Pancreas (tissue), 10 donors: ENCODE data around the gene ACKR2. TPM values are rescaled to one million over a fixed set of nuclear protein-coding genes. Genes with fewer than 3 reads are reported as not detected.

Experiments used
- ATAC-seq, 4 donors: fragments of 200-7000 bp; cut with Tn5 transposase; one replicate each; pipeline versions ENCODE4 v1.8.0 to v1.9.1; 2020; ENCODE audit warnings: mild to moderate bottlenecking in 4 of 4, moderate library complexity in 4 of 4
- DNase-seq, 6 donors: peaks; one replicate each; pipeline ENCODE4 v3.0.0-alpha.2; 2020
- FAIRE-seq: peaks from 2 replicates; lab custom pipeline; 2012; peaks lifted over from hg19 to GRCh38; lab: Jason Lieb, UNC
- H3K27ac ChIP-seq, 4 donors: fragments of 200-600 bp; sonication (generic); 1 replicate in 3 of 4; 2 replicates in 1 of 4; pipeline versions ENCODE4 v1.5.0 to v1.8.0; 2020
- H3K27me3 ChIP-seq, 4 donors: fragments of 200-600 bp; one replicate each; pipeline ENCODE4 v1.8.0; 2021
- H3K36me3 ChIP-seq, 3 donors: fragments of 200-600 bp; sonication (generic) in 1 of 3; one replicate each; pipeline versions ENCODE4 v1.5.0 to v1.8.0; 2020 to 2021
- H3K4me1 ChIP-seq, 3 donors: fragments of 200-600 bp; one replicate each; pipeline ENCODE4 v1.8.0; 2021
- H3K4me3 ChIP-seq, 4 donors: fragments of 200-600 bp; sonication (generic) in 2 of 4; one replicate each; pipeline versions ENCODE4 v1.5.0 to v1.8.0; 2020 to 2021
- H3K9me3 ChIP-seq, 4 donors: fragments of 200-600 bp; one replicate each; pipeline ENCODE4 v1.8.0; 2021
- CTCF ChIP-seq, 4 donors: fragments of 200-600 bp; sonication (generic) in 3 of 4; IDR thresholded peaks; one replicate each; pipeline versions ENCODE4 v1.5.0 to v1.8.0; 2021; ENCODE audit warnings: antibody characterized with exemption in 4 of 4
- WGBS, 2 donors: extraction: QIAGEN DNeasy Blood & Tissue Kit; methylation state at CpG; one replicate each; pipeline ENCODE4 v1.1.7; 2013; 5-methylcytosine and 5-hydroxymethylcytosine counted together
- intact Hi-C, 3 donors: fragments of 100-400 bp; cut with DNase I; formaldehyde crosslinking; loops; one replicate each; pipeline versions ENCODE4 v1.11.1 to v1.14.2; 2022
- polyA plus RNA-seq, 2 donors: library from polyadenylated mRNA; stranded (reverse); fragments of 200-250 nt; gene quantifications; one replicate each; pipeline ENCODE4 v1.2.3, GENCODE V29; 2013
- total RNA-seq, 6 donors: library from RNA; stranded (reverse); fragmentation: NEBNext Ultra II Directional in 4 of 6; extraction: Animal tissue kit (Norgen Biotek cat#: 25700) in 4 of 6; gene quantifications; one replicate each; pipeline versions ENCODE4 v1.2.1 to v1.2.4, GENCODE V29; 2021 to 2023
- donor health status: healthy with polysubstance abuse.
- donor health status: DM: no; HTN: no; CAD: no; lungs with moderate emphysema.
- donor health status: DM: no; HTN: no; CAD: no.
- donor health status: control.
- donor health status: control.
- donor health status: Bipolar disorder and iron deficiency.
- donor health status: DM: yes; HTN: yes; CAD: no.
- donor health status: DM: no; HTN: no; CAD: no.
- donor health status: DM: no; HTN: no; CAD: no.
- donor health status: DM: yes; HTN: yes; CAD: no.

Gene ACKR2
- total and polyA plus RNA-seq, 8 donors: 0.09 to 1.7 (median 0.84) TPM

- Histone ChIP-seq H3K9me3 (no peaks in the 10 kb centered on the region), H3K27me3 (no peaks in the 10 kb centered on the region), H3K4me1 (no peaks in the 10 kb centered on the region), H3K27ac (no peak overlapping the region), H3K36me3 (no peaks in the 10 kb centered on the region), H3K4me3 (no peak overlapping the region)
- no peak for FAIRE-seq
- intact Hi-C loops: loop anchor here in 1 of 3 donors (5.0 kb wide), 1 partner anchor 48 kb away; no protein-coding TSS in a partner anchor
- TF ChIP-seq CTCF (IDR thresholded peaks at IDR 0.05): peak in 2 of 4 donors; percentile 22 to 34
- WGBS, 2 donors: 29 to 46% methylated on average over 7 of the region's 7 CpGs
- DNase-seq: no peak
- peak; percentile 76 to 90 (median 84) for ATAC-seq
Observed at GRCh38 chr3:42830437-42831320, 21.4 kb downstream of the ACKR2 start.

GRCh38 chr3:42831321-42831713 is 22.1 kb downstream of the ACKR2 start:
- Histone ChIP-seq H3K9me3 (no peaks in the 10 kb centered on the region), H3K4me3 (no peak overlapping the region), H3K4me1 (no peaks in the 10 kb centered on the region), H3K36me3 (no peaks in the 10 kb centered on the region), H3K27me3 (no peaks in the 10 kb centered on the region), H3K27ac (no peak overlapping the region)
- ATAC-seq (peak; percentile 83 to 94 (median 88)), DNase-seq (peak in 5 of 6 donors; percentile 42 to 81 (median 70)), FAIRE-seq (no peak)
- intact Hi-C loops: loop anchor here in 1 of 3 donors (5.0 kb wide), 1 partner anchor 49 kb away; no protein-coding TSS in a partner anchor
- WGBS, 2 donors: 24 to 31% methylated on average over 3 of the region's 3 CpGs
- TF ChIP-seq CTCF (IDR thresholded peaks at IDR 0.05): peak; percentile 38 to 62 (median 56)

- H3K9me3 ChIP-seq: no peaks in the 10 kb centered on the region
- FAIRE-seq (no peak), DNase-seq (no peak), ATAC-seq (no peak)
- no peaks in the 10 kb centered on the region for H3K27me3 ChIP-seq
- WGBS, 2 donors: 82 to 91% methylated on average over 5 of the region's 5 CpGs
- no peak overlapping the region for H3K4me3 ChIP-seq
- intact Hi-C loops: no loop called here
- H3K36me3 ChIP-seq: no peaks in the 10 kb centered on the region
- TF ChIP-seq CTCF (IDR thresholded peaks at IDR 0.05): no peak
- H3K27ac ChIP-seq: no peak overlapping the region
- H3K4me1 ChIP-seq: no peaks in the 10 kb centered on the region
Observed at GRCh38 chr3:42836150-42837123, 27.2 kb downstream of the ACKR2 start.

- Histone ChIP-seq H3K4me1 (no peaks in the 10 kb centered on the region), H3K27ac (no peak overlapping the region), H3K27me3 (no peaks in the 10 kb centered on the region), H3K36me3 (no peaks in the 10 kb centered on the region), H3K9me3 (no peaks in the 10 kb centered on the region), H3K4me3 (no peak overlapping the region)
- TF ChIP-seq CTCF (IDR thresholded peaks at IDR 0.05): no peak
- 74% methylated on average over 4 of the region's 4 CpGs for WGBS, 2 donors
- intact Hi-C loops: no loop called here
- DNase-seq (no peak), ATAC-seq (no peak), FAIRE-seq (no peak)
Observed at GRCh38 chr3:42838571-42838970, 29.3 kb downstream of the ACKR2 start.
